Astrocyte (in vitro differentiated cells and primary cell): ENCODE results near the gene LSP1. TPM values are rescaled to one million over a fixed set of nuclear protein-coding genes. Genes with fewer than 3 reads are reported as not detected.

Experiments
- DNase-seq: peaks from one replicate; pipeline ENCODE4 v3.0.0-alpha.2; 2010; ENCODE audit warnings: low read depth
- FAIRE-seq: peaks from 2 replicates; lab custom pipeline; 2011; peaks lifted over from hg19 to GRCh38; lab: Jason Lieb, UNC
- H2AFZ ChIP-seq: 2 replicates; pipeline ENCODE4 v1.6.0; 2012; ENCODE audit warnings: low read depth, low read length, inconsistent platforms
- H3K27ac ChIP-seq: 2 replicates; pipeline ENCODE4 v1.5.1; 2011; ENCODE audit warnings: low read depth, low read length, inconsistent platforms
- H3K27me3 ChIP-seq: 2 replicates; pipeline ENCODE4 v1.6.0; 2011; ENCODE audit warnings: low read length, inconsistent platforms; ENCODE audit not compliant: insufficient read depth
- H3K36me3 ChIP-seq: 2 replicates; pipeline ENCODE4 v1.5.1; 2011; ENCODE audit warnings: low read length, inconsistent platforms; ENCODE audit not compliant: insufficient read depth
- H3K4me1 ChIP-seq: 2 replicates; pipeline ENCODE4 v1.5.1; 2011; ENCODE audit warnings: low read length, inconsistent platforms; ENCODE audit not compliant: insufficient read depth
- H3K4me2 ChIP-seq: 2 replicates; pipeline ENCODE4 v1.6.0; 2012; ENCODE audit warnings: low read length, inconsistent platforms
- H3K4me3 ChIP-seq: 2 replicates; pipeline ENCODE4 v1.5.1; 2011; ENCODE audit warnings: low read depth, mild to moderate bottlenecking, low read length, inconsistent platforms; ENCODE audit not compliant: insufficient read depth
- H3K79me2 ChIP-seq: 2 replicates; pipeline ENCODE4 v1.6.0; 2012; ENCODE audit warnings: mild to moderate bottlenecking, low read length, inconsistent platforms; ENCODE audit not compliant: insufficient read depth
- H3K9ac ChIP-seq: 2 replicates; pipeline ENCODE4 v1.6.0; 2012; ENCODE audit warnings: mild to moderate bottlenecking, low read length, inconsistent platforms
- H3K9me3 ChIP-seq: 2 replicates; pipeline ENCODE4 v1.5.1; 2012; ENCODE audit warnings: low read depth, mild to moderate bottlenecking, low read length, inconsistent platforms; ENCODE audit not compliant: insufficient read depth
- H4K20me1 ChIP-seq: 2 replicates; pipeline ENCODE4 v1.6.0; 2012; ENCODE audit warnings: low read length, inconsistent platforms; ENCODE audit not compliant: insufficient read depth
- H3K27ac Mint-ChIP-seq: one replicate; pipeline ENCODE4 v1.8.0; 2021; ENCODE audit warnings: mild to moderate bottlenecking, mixed read lengths; ENCODE audit not compliant: unreplicated experiment
- H3K27me3 Mint-ChIP-seq: one replicate; pipeline ENCODE4 v1.8.0; 2021; ENCODE audit warnings: low read depth, mixed read lengths; ENCODE audit not compliant: unreplicated experiment
- H3K36me3 Mint-ChIP-seq: one replicate; pipeline ENCODE4 v1.8.0; 2021; ENCODE audit warnings: low read depth, mixed read lengths; ENCODE audit not compliant: unreplicated experiment
- H3K4me1 Mint-ChIP-seq: one replicate; pipeline ENCODE4 v1.8.0; 2021; ENCODE audit warnings: low read depth, mixed read lengths; ENCODE audit not compliant: unreplicated experiment
- H3K4me3 Mint-ChIP-seq: one replicate; pipeline ENCODE4 v1.8.0; 2021; ENCODE audit warnings: mild to moderate bottlenecking, moderate library complexity, mixed read lengths; ENCODE audit not compliant: unreplicated experiment
- H3K9me3 Mint-ChIP-seq: one replicate; pipeline ENCODE4 v1.8.0; 2021; ENCODE audit warnings: mild to moderate bottlenecking, mixed read lengths; ENCODE audit not compliant: unreplicated experiment
- EZH2 ChIP-seq: IDR thresholded peaks from 2 replicates; pipeline ENCODE4 v1.6.1; 2012; ENCODE audit warnings: mild to moderate bottlenecking, low read length, inconsistent platforms; ENCODE audit not compliant: insufficient read depth
- total RNA-seq: library from RNA; stranded (reverse); gene quantifications from 2 replicates; pipeline ENCODE4 v1.2.1, GENCODE V29; 2021
- TF ChIP-seq, protein P1 (sequence below): IDR thresholded peaks from 2 replicates; pipeline ENCODE4 v1.5.1; 2011; ENCODE audit warnings: low read depth, mild to moderate bottlenecking, inconsistent platforms, low read length, moderate library complexity; ENCODE audit not compliant: insufficient read depth

Gene LSP1
- total RNA-seq, 1 donor from 2014 or later = 1.3 TPM

DNA sequence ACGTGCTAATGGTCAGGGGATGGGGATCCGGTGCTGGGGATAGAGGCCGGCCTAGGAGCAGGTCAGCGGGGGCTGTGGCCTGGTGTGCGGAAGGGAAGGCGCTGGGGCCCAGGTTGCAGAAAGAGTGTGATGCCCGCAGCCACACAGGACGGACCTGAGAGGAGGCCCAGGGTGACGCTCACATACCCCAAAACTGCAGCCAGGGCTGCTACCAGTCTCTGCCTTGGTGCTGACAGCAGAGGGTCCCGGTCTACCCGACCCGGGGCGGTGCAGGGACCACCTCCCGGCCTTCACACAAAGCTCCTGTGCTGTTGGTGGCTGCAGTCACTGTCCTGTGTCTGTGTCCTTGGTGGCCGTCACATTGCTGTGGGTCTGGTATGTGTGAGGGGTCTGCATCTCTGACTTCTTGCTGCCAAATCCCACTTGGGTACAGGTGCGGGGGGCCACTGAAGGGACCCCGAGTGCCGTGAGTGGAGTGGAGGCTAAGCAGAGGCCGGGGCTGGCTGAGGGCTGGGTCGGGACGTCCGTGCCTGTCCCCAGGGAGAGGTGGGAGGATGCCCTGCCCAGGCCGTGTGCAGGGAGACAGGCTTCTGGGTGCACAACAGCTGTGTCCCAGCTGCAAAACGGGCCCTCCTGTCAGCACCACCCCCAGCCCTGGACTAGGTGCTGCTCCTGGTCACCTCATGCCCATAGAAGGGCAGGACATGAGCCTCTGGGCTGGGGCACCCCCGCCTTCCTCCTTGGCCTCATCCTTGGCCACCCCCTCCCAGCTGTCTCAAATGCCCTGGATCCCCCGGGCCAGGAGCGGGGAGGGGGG is 1.5 kb downstream of the LSP1 start:
- Histone ChIP-seq H3K4me1 (no peaks in the 10 kb centered on the region), H2AFZ (no peak overlapping the region), H3K79me2 (no peaks in the 10 kb centered on the region), H3K9me3 (no peaks in the 10 kb centered on the region), H3K4me2 (no peak overlapping the region), H3K27me3 (no peaks in the 10 kb centered on the region), H3K27ac (no peak overlapping the region), H3K9ac (no peak overlapping the region), H4K20me1 (no peaks in the 10 kb centered on the region), H3K36me3 (no peaks in the 10 kb centered on the region), H3K4me3 (no peak overlapping the region)
- H3K4me1 Mint-ChIP-seq = no peaks in the 10 kb centered on the region
- no peaks in the 10 kb centered on the region for H3K36me3 Mint-ChIP-seq
- no peak for DNase-seq
- no peak overlapping the region for H3K4me3 Mint-ChIP-seq
- peaks cover 16% of the 10 kb centered on the region for H3K27me3 Mint-ChIP-seq
- no peak overlapping the region for H3K27ac Mint-ChIP-seq
- FAIRE-seq = no peak
- TF ChIP-seq, protein P1, sequence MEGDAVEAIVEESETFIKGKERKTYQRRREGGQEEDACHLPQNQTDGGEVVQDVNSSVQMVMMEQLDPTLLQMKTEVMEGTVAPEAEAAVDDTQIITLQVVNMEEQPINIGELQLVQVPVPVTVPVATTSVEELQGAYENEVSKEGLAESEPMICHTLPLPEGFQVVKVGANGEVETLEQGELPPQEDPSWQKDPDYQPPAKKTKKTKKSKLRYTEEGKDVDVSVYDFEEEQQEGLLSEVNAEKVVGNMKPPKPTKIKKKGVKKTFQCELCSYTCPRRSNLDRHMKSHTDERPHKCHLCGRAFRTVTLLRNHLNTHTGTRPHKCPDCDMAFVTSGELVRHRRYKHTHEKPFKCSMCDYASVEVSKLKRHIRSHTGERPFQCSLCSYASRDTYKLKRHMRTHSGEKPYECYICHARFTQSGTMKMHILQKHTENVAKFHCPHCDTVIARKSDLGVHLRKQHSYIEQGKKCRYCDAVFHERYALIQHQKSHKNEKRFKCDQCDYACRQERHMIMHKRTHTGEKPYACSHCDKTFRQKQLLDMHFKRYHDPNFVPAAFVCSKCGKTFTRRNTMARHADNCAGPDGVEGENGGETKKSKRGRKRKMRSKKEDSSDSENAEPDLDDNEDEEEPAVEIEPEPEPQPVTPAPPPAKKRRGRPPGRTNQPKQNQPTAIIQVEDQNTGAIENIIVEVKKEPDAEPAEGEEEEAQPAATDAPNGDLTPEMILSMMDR = no peak
- no peak for TF ChIP-seq EZH2
- no peaks in the 10 kb centered on the region for H3K9me3 Mint-ChIP-seq

DNA sequence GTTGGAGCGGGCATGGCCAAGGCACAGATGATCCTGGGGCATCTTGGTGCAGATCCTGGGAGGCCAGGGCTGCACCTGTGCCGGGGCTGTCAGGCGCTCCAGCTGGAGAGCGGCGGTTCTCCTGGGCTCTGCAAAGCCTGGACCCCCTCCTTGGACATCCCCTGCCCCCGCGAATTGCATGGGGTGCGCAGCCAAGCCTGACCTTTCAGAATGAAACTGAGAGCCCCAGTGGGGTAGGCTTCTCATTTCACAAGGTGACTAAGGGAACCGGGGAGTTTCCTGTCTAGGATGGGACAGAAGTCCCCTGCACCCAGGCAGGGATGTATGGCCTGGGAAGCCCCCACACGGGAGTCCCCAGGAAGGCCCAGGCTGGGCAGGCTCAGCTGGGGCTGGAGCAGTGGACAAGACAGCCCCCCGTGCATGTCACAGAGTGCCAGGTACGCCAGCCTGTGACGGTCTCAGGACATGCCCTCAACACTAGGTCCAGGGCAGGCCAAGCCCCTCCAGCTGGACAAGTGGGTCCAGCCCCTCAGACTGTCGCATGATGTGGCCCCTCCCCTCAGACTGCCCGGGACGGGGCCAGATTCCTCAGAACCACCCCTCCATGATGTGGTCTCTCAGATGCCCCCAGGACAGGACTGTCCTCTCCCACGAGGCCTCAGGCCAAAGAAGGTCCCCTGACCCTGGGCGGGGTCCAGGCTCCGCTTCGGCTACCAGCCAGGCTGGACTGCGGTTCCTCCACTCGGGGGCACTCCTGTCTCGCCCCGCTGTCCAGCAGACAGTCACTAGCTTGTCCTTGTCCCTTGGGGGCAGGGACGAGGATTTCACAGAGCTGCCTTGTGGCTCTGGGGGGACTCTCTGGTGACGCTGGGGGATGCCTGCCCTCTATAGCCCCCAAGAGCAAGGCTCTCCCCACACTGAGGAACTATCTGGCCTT is 2.3 kb downstream of the LSP1 start:
- Mint-ChIP-seq H3K27me3 (peaks cover 16% of the 10 kb centered on the region), H3K27ac (no peak overlapping the region), H3K36me3 (no peaks in the 10 kb centered on the region), H3K4me3 (no peak overlapping the region), H3K9me3 (no peaks in the 10 kb centered on the region), H3K4me1 (no peaks in the 10 kb centered on the region)
- Histone ChIP-seq H2AFZ (no peak overlapping the region), H4K20me1 (no peaks in the 10 kb centered on the region), H3K4me1 (no peaks in the 10 kb centered on the region), H3K79me2 (no peaks in the 10 kb centered on the region), H3K9me3 (no peaks in the 10 kb centered on the region), H3K9ac (no peak overlapping the region), H3K27me3 (no peaks in the 10 kb centered on the region), H3K4me2 (no peak overlapping the region), H3K36me3 (no peaks in the 10 kb centered on the region), H3K4me3 (no peak overlapping the region), H3K27ac (no peak overlapping the region)
- TF ChIP-seq, protein P1 = no peak
- FAIRE-seq = no peak
- no peak for DNase-seq
